HL-60/S4 (cell line): ENCODE results near the gene CDKL5.

ENCODE experiments used
- in situ Hi-C: fragments of 300-500 bp; cut with MboI; formaldehyde crosslinking; loops from 2 replicates; pipeline ENCODE4 v1.14.3; 2022; ENCODE audit warnings: low sequenced_read_pairs

CDKL5 gene

GRCh38 chrX:18687856-18688495, 262.6 kb downstream of the CDKL5 start:
- in situ Hi-C loops: no loop called here

- in situ Hi-C loops: no loop called here
Observed at GRCh38 chrX:18691431-18691830, 266.0 kb downstream of the CDKL5 start.

- in situ Hi-C loops: no loop called here
Observed at GRCh38 chrX:18692541-18692940, 267.1 kb downstream of the CDKL5 start.

- in situ Hi-C loops: no loop called here
Observed at GRCh38 chrX:18696653-18697052, 271.2 kb downstream of the CDKL5 start.

- in situ Hi-C loops: no loop called here
Observed at GRCh38 chrX:18698737-18699650, 273.6 kb downstream of the CDKL5 start.

GRCh38 chrX:18701621-18702361, 276.4 kb downstream of the CDKL5 start:
- in situ Hi-C loops: no loop called here

- in situ Hi-C loops: no loop called here
Observed at GRCh38 chrX:18702362-18703195, 277.2 kb downstream of the CDKL5 start.
